Measurements from ENCODE around the gene FOXA3.

FOXA3 gene

GRCh38 chr19:45886427-45887199 is 22.5 kb downstream of the FOXA3 start:
- Histone ChIP-seq H3K4me1 (ENCODE audit: low read depth, poor library complexity, severe bottlenecking) (peaks cover 22% of the 10 kb centered on the region), H3K4me2 (peak overlapping the region; percentile 54), H3K36me3 (ENCODE audit: insufficient read depth) (no peaks in the 10 kb centered on the region), H3K27ac (peak overlapping the region; percentile 46), H3K79me2 (ENCODE audit: insufficient read depth, low read depth) (no peaks in the 10 kb centered on the region), H4K20me1 (ENCODE audit: insufficient read depth) (no peaks in the 10 kb centered on the region), H3K4me3 (IDR thresholded peaks at IDR 0.05; ENCODE audit: insufficient read depth, low read depth, low read length) (no peak overlapping the region), H3K27me3 (ENCODE audit: insufficient read depth, low read depth) (no peaks in the 10 kb centered on the region), H3K9ac (peak overlapping the region; percentile 48), H2AFZ (ENCODE audit: low read depth) (peak overlapping the region; percentile 60)
- no peak for TF ChIP-seq CTCF (conservative IDR thresholded peaks at IDR 0.05; ENCODE audit: low read depth, low read length)

- no peak overlapping the region for H3K4me3 ChIP-seq (IDR thresholded peaks at IDR 0.05; ENCODE audit: insufficient read depth, low read depth, low read length)
- H3K9ac ChIP-seq, result peak overlapping the region; percentile 48; the same call in 1 of the 2 replicates
- H3K79me2 ChIP-seq (ENCODE audit: insufficient read depth, low read depth), result no peaks in the 10 kb centered on the region
- peak overlapping the region; percentile 60 for H2AFZ ChIP-seq (ENCODE audit: low read depth)
- H3K4me2 ChIP-seq, result peak overlapping the region; percentile 54
- H3K27me3 ChIP-seq (ENCODE audit: insufficient read depth, low read depth), result no peaks in the 10 kb centered on the region
- H3K27ac ChIP-seq, result peak overlapping the region; percentile 46
- H4K20me1 ChIP-seq (ENCODE audit: insufficient read depth), result no peaks in the 10 kb centered on the region
- TF ChIP-seq CTCF (conservative IDR thresholded peaks at IDR 0.05; ENCODE audit: low read depth, low read length), result no peak
- H3K36me3 ChIP-seq (ENCODE audit: insufficient read depth), result no peaks in the 10 kb centered on the region
- H3K4me1 ChIP-seq (ENCODE audit: low read depth, poor library complexity, severe bottlenecking), result peaks cover 15% of the 10 kb centered on the region
Observed at GRCh38 chr19:45887200-45887710, 23.1 kb downstream of the FOXA3 start.

- no peaks in the 10 kb centered on the region for H3K79me2 ChIP-seq (ENCODE audit: insufficient read depth, low read depth)
- H3K4me2 ChIP-seq, result no peak overlapping the region
Observed at GRCh38 chr19:45889210-45889885, 25.2 kb downstream of the FOXA3 start.

GRCh38 chr19:45890877-45891276 is 26.8 kb downstream of the FOXA3 start:
- Histone ChIP-seq H3K4me3 (IDR thresholded peaks at IDR 0.05; ENCODE audit: insufficient read depth, low read depth, low read length) (no peak overlapping the region), H3K27me3 (ENCODE audit: insufficient read depth, low read depth) (no peaks in the 10 kb centered on the region), H3K27ac (no peak overlapping the region)

More at GRCh38 chr19:45889210-45889885, 25.2 kb downstream of the FOXA3 start:
- H3K9ac ChIP-seq, result no peak overlapping the region
- H2AFZ ChIP-seq (ENCODE audit: low read depth), result no peak overlapping the region
- H3K36me3 ChIP-seq (ENCODE audit: insufficient read depth), result no peaks in the 10 kb centered on the region
- no peak overlapping the region for H3K27ac ChIP-seq
- H3K27me3 ChIP-seq (ENCODE audit: insufficient read depth, low read depth), result no peaks in the 10 kb centered on the region
- TF ChIP-seq CTCF (conservative IDR thresholded peaks at IDR 0.05; ENCODE audit: low read depth, low read length), result no peak
- peaks cover 11% of the 10 kb centered on the region for H3K4me1 ChIP-seq (ENCODE audit: low read depth, poor library complexity, severe bottlenecking)
- no peaks in the 10 kb centered on the region for H4K20me1 ChIP-seq (ENCODE audit: insufficient read depth)
- no peak overlapping the region for H3K4me3 ChIP-seq (IDR thresholded peaks at IDR 0.05; ENCODE audit: insufficient read depth, low read depth, low read length)

More at GRCh38 chr19:45890877-45891276, 26.8 kb downstream of the FOXA3 start:
- Histone ChIP-seq H3K79me2 (ENCODE audit: insufficient read depth, low read depth) (no peaks in the 10 kb centered on the region), H2AFZ (ENCODE audit: low read depth) (no peak overlapping the region), H3K9ac (no peak overlapping the region), H3K4me1 (ENCODE audit: low read depth, poor library complexity, severe bottlenecking) (peaks cover 11% of the 10 kb centered on the region), H4K20me1 (ENCODE audit: insufficient read depth) (no peaks in the 10 kb centered on the region), H3K4me2 (no peak overlapping the region), H3K36me3 (ENCODE audit: insufficient read depth) (no peaks in the 10 kb centered on the region)
- TF ChIP-seq CTCF (conservative IDR thresholded peaks at IDR 0.05; ENCODE audit: low read depth, low read length), result no peak

All from KMS-11 (cell line).